ENCODE measurements around the gene EIF3I.

Gene EIF3I

DNA sequence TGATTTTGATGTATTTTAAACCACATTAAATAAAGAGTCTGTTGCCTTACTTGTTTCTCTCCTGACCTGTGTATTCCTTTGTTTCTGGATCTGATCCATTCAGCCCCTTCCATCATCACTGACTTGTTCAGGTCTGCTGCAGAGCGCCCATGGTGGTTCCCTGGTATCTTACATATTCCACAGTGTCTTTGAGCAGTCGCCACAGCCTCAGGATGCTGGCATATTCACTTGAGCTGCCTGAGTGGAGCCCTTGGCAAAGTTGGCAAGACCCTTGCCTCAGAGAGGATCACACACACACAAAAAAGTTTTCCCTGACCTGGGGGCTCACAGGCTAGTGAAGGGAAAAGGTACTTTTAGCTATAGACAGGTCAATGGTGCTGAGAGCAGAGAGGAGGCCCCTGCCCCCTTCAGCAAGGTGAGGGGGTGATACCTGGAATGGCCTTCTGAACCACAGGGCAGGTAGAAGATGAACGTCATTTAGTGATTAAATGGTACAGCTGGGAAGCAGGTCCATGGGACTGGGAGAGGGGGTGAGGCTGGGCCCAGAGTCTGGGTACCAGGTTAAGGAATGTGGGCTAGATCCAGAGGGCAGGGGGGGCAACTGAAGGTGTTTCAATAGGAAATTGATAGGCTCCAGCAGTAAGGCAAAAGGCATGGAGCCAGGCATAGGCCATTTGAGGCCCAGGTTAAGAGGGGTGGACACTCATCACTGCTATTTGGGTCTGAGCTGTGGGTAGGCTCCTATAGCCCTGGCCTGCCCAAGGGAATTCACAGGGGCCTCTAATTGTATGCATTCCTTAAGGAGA lies 23.8 kb upstream of the EIF3I start:
- no peak for DNase-seq

DNA sequence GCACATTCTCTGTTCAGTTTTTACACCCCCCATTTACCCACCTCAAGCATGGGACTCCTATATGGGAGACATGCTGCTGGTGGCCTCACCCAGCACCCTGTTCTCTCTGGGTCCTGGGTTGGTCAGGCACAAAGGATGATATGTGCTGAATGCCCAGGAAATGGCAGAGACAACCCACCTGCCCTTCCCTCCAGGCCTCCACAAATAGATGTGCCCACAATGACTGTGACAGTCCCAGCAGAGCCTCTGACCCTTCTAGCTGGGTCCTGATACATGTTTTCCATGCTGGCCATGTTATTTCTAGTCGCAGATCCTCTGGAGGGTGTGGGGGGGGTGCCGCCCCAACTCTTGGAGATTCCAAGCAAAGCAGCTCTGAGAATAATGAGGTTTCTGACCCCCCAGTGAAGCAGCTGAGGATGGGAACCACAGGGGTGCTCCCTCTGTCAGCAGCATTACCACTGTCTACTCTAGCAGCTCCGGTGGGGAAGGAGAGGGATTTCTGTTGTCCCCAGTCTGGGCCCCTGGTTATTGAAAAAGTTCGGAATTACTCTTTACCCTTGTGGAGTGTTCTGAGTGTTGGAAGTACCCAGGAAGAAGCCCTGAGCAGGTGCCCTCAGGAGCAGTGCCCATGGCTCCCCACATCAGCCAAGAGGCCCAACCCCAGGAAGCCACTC lies 23.0 kb upstream of the EIF3I start:
- no peak for DNase-seq

DNA sequence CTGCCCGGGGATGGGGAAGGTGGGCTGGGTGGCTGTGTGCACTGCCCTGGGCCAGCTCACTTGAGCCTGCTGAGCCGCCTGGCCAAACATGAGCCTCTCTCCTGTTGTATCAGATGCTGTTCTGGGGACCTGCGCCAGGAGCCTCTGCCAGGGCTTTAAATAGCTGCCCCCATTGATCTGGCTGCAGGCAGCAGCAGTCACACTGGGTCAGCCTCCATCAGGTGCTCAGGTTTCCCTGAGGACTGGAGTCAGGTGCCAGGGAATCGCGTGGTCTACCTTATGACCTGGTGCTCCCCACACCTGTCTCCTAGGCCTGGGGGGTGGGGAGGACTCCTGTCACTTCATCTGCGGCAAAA lies 22.5 kb upstream of the EIF3I start:
- peak; percentile 3 for DNase-seq

DNA sequence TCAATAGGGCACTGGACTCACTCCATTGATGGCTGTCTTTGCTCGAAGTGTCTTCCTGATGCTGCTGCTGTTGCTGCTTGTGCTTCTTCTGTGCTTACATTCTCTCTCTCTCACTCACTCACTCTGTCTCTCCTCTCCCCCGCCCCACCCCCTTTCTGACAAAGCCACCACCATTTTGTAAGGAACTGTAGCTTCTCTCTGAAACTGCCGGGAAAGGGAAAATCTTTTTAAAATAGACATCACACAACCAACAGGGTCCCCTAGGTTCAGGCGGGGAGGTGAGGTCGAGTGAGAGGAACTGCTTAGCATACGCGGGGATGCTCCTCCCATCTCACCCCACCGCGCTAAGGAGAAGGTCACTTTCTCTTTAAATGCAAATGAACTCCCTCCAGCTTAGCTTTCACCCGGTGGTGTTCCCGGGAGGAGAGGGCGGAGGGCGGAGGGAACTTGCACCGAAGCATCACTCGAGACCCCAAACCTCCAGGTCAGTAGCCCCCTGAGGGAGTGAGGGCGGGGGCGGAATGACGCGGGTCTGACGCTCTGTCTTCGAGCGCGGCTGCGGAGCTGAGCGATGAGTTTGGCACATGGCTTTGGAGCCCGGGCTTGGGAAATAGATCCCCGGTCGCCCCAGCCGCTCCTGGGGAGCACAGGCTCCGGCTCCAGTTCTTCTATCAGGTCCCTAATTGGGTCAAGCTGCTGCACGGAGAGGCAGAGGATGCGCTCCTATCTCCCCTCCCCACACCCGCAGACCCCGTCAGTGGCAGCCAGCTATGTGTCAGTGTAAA lies 21.8 kb upstream of the EIF3I start, which contains the start of gene CCDC28B:
Gene CCDC28B, plus strand, starts transcription at position 370 of the 785 bp plus-strand sequence. CDS start 1,341 bp downstream, outside the sequence.
- peak; percentile 80 for DNase-seq

DNA sequence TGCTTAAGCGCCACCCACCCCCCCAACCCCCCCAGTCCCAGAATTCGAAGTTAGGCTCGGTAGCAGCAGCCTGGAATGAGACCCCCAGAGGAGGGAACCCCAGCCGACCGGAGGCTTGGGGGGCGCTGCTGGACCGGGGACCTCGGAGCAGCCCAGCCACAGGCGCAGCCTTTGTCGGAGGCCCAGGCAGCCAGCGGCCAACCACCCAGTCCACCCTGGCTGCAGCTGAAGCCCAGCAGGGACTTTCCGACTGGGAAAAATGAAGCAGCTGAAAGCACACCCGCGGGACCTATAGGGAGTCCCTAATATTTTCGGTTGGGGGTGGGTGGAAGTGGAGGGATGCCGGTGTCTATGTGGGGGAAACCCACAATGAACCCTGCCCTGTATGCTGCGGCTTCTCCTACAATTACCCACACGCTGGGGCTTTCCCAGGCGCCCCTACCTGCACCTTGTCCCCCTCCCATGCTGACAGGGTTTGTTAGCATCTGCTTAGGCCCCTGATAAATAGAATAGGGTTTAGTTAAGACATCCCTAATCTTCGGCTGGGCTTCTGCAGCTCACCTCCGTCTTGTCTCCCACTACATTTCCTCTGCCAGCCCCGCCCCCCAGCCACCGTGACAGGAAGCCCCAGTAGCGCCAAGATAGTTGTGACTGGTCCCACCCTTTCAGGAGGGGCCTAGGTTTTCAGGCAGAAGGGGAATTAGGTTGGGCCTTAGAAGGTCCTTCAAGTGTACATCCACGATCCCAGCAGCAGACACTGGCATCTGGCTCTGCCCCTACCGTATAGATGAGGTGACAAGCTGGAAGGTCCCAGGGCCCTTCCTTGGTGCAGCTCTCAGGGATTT lies 21.0 kb upstream of the EIF3I start:
- peak; percentile 38 for DNase-seq

DNA sequence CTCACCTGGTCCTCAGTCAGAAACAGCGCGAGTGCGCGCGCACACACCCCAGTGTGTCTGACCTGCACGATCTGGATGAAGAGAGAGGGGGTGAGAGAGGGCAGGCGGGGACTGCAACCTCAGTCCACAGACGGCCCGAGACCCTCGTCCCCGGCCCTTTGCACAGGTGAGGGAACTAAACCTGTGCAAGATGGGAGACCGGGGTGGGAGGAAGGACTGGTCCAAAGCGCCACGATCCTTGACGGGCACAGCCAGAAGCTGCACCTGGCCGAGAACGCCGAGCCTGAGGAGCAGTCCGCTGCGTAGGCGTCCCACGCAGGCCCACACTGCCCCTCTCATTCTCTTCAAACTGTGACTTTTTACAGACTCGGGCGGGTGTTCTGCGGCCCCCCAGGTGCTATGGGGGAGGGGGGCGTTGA lies 17.3 kb upstream of the EIF3I start:
- DNase-seq: peak; percentile 43

DNA sequence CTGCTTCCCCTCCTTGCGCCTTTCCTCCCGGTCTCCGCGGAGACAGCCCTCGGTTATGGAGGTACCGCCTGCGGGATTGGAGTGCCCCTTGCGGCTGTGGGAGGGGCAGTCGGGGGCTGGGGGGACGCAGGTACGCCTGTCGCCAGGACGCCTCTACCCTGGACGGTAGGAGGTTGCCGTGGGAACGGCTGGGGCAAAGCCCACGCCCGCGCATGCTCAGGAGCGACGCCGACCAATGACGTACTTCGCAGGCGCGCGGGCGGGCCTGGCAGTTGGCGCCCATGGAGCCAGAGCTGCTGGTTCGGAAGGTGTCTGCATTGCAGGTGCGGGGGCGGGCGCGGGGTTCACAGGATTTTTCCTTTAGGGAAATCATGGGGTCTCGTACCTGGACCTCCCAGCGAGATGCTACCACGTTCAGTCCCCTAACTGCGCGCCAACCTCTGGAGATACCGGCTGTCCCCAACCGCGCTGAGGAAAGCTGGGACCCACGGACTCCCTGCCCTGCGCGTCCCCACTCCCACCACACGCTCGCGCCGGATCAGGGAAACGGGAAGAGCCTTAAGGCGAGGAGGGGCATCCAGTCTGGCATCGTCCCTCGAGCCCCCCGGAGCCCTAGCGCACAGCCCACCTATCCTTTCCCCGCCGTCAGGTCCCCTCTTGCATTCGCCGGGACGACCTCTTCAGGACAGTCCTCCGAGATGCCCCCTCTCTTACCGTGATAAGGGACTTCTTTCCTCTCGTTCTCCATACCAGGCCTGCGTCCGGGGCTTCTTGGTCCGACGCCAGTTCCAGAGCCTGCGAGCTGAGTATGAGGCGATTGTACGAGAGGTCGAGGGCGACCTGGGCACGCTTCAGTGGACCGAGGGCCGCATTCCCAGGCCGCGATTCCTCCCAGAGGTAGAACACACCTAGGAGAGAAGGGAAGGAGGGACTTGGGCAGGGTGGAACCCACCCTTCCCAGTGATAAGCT lies 16.5 kb upstream of the EIF3I start, which contains the start of gene IQCC:
Gene IQCC, plus strand, starts transcription at position 271 of the 970 bp plus-strand sequence. Its CDS starts 11 bp downstream, at position 282.
- peak; percentile 96 for DNase-seq

DNA sequence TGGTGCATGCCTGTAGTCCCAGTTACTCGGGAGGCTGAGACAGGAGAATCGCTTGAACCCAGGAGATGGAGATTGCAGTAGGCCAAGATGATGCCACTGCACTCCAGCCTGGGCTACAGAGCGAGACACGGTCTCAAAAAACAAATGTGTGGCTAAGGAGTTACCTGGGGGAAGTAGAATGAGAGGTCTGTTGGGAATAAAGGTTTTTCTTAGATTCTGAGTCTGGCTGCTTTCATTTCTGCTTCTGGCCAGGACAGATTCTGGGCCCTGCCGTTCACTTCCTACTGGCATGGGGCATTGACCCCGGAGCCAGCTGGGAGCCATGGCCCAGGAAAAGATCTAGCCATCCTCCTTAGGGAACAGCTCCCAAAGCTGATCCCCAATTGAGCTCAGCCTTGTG lies 13.7 kb upstream of the EIF3I start:
- no peak for DNase-seq

DNA sequence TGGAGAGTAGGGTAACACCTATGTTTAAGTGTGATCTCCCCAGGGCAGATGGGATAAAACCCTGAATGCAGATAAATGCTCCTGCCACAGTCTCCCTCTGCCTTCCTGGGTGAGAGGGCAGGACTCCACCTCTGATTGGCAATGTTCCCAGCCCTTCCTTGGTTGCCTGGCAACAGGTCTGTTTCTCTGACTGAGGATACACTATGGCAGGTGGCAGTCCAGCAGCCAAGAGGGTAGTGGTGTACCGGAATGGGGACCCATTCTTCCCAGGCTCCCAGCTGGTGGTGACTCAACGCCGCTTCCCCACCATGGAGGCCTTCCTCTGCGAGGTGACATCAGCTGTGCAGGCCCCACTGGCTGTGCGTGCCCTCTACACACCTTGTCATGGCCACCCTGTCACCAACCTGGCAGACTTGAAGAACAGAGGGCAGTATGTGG lies 13.3 kb upstream of the EIF3I start, which contains the start of gene DCDC2B:
Gene DCDC2B, plus strand, starts transcription at position 199 of the 438 bp plus-strand sequence. Its CDS starts 5 bp downstream, at position 204.
- peak; percentile 85 for DNase-seq

DNA sequence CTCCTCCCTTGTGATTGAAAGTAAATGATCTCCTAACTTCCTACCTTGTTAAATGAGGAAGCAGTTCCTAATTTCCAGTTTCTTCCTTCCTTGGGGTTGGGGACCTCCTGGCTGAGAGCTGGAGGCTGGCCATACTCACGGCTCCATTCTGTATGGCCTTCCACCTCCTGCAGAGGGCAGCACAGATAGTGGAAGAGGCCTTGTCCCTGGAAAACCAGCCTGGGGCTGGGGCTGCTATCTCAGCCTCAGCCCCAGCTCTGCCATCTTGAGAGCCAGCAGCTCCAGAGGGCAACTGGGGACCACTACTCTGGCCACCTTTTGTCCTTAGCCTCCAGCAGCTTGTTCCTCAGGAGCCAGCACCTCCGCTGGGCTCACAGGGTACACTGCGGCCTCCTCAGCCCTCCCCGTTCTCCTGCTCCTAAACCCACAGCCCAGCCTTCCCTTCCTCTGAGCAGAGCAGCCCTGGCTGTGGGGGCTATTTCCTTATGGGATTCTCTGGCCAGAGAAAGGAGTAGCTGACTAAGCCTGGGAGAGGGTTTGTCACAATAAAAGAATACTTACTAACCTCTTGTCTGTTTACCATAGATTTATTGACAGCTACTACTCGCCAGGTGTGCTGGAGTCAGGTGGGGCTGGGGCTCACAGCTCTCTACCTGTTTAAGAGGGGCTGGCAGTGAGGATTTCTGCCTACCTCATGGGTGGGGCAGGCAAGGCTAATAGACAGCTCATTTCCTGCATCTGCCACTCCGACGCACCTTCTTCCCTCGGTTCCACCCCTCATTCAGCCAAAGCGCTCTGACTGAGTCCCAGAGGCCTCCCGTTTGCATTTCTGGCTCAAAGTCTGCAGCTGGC lies 6.4 kb upstream of the EIF3I start:
- peak; percentile 47 for DNase-seq

DNA sequence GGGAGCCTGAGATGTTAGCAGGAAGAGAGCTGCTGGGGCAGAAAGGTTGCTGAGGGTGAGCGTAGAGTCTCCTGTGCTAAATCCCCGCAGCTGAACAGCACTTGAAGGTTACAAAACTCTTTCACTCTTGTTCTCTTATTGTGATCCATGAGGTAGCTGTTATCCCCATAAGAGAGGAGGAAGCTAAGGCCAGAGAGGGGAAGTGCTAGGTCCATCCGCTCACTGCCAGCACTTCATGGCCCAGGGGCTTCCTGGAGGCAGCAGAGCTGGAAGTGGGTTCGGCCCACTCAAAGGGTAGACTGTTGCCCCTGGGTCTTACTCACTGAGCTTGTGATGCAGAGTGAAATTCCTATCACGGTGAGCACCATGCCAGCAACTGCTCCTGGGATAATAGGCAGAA lies 5.6 kb upstream of the EIF3I start:
- DNase-seq: no peak

DNA sequence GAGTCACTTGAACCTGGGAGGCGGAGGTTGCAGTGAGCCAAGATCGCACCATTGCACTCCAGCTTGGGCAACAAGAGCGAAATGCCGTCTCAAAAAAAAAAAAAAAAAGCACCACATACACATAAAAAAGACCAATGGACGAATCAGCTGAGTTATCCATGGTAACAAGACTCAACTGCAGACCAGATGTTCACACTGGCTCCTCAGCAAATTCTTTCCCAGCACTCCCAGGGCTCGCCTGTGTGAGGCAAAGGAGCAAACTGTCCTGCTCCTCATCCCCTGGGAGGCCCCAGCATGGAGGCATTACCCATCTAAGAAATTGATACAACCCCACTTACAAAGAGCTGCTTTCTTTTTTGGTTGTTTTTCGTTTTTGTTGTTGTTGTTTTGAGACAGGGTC lies 3.2 kb upstream of the EIF3I start:
- DNase-seq: no peak

DNA sequence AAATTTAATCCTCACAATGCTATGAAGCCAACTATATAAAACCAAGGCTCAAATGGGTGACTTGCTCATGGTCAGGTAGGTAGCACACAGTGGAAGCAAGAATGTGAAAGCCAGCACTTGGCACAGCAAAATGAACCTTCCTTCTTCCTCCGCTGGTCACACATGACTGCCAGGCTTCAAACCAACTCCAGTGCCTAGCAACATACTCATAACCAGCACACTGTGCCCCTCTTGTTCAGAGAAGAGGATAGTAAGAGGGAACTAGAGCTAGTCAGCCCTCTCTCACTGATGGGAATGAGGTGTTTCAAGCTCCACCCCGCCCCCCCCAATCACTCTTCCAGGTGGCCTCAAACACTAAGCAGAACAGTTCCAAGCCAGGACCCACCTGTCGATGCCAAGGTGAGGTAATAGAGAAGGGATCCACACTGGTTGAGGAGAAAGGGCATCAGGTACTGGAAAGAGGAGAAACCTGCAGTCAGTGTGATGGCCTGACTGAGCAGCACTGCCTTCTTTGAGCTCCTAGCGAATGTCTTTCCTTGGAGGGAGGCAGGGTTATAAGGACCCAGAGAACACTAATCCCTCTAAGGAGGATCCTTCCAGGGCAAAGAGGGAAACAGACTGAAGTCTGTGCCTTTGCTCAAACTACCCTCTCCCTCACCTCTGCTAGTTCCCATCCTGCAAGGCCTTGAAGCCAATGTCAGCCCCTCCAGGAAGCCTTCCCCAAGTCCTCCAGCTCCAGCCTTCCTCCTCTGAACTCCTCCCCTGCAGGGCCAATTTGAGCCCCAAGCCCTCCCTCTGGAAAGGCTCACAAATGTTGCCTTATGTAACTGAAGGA lies 1.2 kb upstream of the EIF3I start:
- no peak for DNase-seq

DNA sequence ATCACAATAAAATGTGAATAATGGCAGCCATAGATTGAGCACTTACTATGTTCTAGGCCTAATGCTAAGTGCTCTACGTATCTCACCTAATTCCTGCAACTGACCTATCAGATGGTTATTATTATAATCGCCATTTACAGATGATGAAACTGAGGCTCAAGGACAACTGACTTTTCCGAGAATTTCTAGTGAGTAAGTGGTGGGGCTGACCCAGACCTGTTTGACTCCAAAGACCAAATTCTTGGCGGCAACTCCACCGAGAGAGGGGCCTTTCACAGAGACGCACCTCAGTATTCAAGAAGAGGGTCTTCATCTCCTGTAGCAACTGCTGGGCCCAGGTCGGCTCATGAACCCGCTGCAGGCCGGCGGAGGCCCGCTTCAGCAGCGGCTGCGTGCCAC lies 627 bp upstream of the EIF3I start:
- DNase-seq: no peak

DNA sequence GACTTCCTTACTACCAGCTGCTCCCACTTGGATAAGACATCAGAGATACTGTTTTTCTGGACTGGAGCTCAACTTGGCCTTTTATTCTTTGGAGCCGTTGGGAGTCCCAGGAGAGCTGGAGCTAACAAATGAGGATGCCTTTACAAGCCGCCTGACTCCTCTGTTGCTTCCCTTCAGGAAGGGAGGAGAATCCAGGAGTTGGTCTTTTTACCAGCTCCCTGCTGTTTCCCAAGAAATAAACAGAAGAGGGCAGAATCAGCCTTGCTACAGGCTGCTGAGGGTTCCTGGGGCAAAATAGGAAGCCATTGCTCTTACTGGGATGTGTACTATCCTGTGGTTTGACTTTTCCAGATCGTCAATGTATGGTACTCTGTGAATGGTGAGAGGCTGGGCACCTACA lies 1.5 kb downstream of the EIF3I start:
- no peak for DNase-seq

DNA sequence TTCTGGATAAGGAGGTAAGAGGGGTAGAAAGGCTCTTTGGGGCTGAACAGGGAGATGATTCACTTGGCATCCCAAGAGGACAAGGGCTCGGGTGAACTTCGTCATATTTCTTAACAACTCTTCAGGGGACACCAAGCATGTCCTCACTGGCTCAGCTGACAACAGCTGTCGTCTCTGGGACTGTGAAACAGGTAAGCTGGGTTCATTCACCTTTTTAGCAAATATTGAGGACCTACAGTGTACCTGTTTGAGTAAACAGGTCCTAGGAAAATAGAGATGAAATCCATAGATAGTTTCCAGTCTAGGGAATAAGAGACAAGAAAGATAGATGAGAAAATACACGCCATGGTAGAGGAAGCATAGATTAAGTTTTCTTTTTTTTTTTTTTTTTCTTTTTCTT lies 2.1 kb downstream of the EIF3I start:
- DNase-seq: no peak

DNA sequence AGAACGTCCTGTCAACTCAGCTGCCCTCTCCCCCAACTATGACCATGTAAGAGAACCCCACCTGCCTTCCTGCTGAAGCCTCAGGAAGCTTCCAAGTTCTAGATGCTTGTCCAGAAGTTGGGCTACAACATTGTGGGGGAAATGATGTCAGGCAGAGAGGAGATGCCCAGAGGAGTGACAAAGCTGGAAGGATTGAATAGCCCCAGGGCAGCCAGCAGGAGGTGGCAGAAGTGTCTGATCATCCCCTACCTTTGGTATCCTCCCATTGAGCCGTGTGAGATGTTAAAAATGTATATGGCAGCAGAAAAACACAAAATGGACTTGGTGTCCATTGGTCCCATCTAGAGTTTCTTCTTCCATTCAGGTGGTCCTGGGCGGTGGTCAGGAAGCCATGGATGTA lies 6.6 kb downstream of the EIF3I start:
- no peak for DNase-seq

DNA sequence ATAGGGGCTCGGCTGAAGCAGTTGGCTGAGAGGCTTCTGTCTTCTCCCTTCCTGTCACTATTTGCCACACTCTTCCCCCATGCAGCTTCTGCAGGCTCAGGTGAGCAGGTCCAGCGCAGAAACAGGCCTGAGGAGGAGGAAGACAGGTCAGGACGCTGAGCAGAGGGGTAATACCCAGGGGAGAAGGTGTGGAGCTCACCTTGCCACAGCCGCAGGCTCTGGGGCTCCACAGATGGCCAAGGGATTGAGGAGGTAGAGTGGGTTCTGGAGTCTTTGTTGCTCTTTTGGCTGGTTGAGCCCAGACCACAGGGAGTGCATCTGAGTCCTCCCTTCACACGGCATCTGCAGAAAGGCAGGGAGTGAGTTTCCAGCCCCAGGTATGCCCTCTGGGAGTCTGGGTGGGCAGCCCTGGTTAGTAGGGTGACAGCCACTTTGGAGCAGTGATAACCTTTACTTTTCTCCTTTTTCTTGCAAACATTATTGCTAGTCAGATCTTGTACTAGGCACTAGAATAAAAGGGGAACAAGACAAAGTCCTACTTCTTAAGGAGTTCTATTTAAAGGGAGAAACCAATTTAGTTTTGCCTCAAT lies 9.7 kb downstream of the EIF3I start:
- DNase-seq: no peak

All from COR-L47 (cell line).